GM23248 (cell line): ENCODE results near the gene DUSP15. TPM values are rescaled to one million over a fixed set of nuclear protein-coding genes. Genes with fewer than 3 reads are reported as not detected.

Source experiments
- DNase-seq: peaks from one replicate; pipeline ENCODE4 v3.0.0-alpha.2; 2015
- H2AFZ ChIP-seq: fragments of 200-600 bp; sonication (generic); 2 replicates; pipeline ENCODE4 v1.6.1; 2016; ENCODE audit warnings: antibody characterized with exemption
- H3F3A ChIP-seq: fragments of 200-600 bp; sonication (generic); 2 replicates; pipeline ENCODE4 v1.6.1; 2016; ENCODE audit warnings: mild to moderate bottlenecking, antibody characterized with exemption, mixed run types; ENCODE audit not compliant: insufficient read depth
- H3K27ac ChIP-seq: fragments of 200-600 bp; sonication (generic); 2 replicates; pipeline ENCODE4 v1.5.1; 2016; ENCODE audit warnings: mild to moderate bottlenecking
- H3K27me3 ChIP-seq: fragments of 200-600 bp; sonication (generic); replicated peaks from 2 replicates; pipeline ENCODE4 v1.6.1; 2016; ENCODE audit warnings: mild to moderate bottlenecking; ENCODE audit not compliant: insufficient read depth
- H3K36me3 ChIP-seq: fragments of 200-600 bp; sonication (generic); 2 replicates; pipeline ENCODE4 v1.6.1; 2016; ENCODE audit warnings: low read depth, mild to moderate bottlenecking
- H3K4me1 ChIP-seq: fragments of 200-600 bp; sonication (generic); 2 replicates; pipeline ENCODE4 v1.6.1; 2016; ENCODE audit warnings: mild to moderate bottlenecking; ENCODE audit not compliant: insufficient read depth
- H3K4me2 ChIP-seq: fragments of 200-600 bp; sonication (generic); one replicate; pipeline ENCODE4 v1.6.1; 2016; ENCODE audit warnings: mild to moderate bottlenecking; ENCODE audit not compliant: unreplicated experiment
- H3K4me3 ChIP-seq: fragments of 200-600 bp; sonication (generic); 2 replicates; pipeline ENCODE4 v1.5.1; 2016; ENCODE audit warnings: mild to moderate bottlenecking
- H3K79me2 ChIP-seq: fragments of 200-600 bp; sonication (generic); 2 replicates; pipeline ENCODE4 v1.6.1; 2016; ENCODE audit warnings: mild to moderate bottlenecking; ENCODE audit not compliant: insufficient read depth
- H3K9ac ChIP-seq: fragments of 200-600 bp; sonication (generic); 2 replicates; pipeline ENCODE4 v1.6.1; 2016; ENCODE audit warnings: mild to moderate bottlenecking
- H3K9me2 ChIP-seq: fragments of 200-600 bp; sonication (generic); 2 replicates; pipeline ENCODE4 v1.6.1; 2016; ENCODE audit warnings: mixed run types, mild to moderate bottlenecking, moderate library complexity; ENCODE audit not compliant: insufficient read depth
- H3K9me3 ChIP-seq: fragments of 200-600 bp; sonication (generic); one replicate; pipeline ENCODE4 v1.6.1; 2017; ENCODE audit warnings: low read depth
- H4K20me1 ChIP-seq: fragments of 200-600 bp; sonication (generic); 2 replicates; pipeline ENCODE4 v1.6.0; 2016; ENCODE audit not compliant: insufficient read depth
- EZH2 ChIP-seq: fragments of 200-600 bp; sonication (generic); IDR thresholded peaks from 2 replicates; pipeline ENCODE4 v1.6.1; 2018; ENCODE audit warnings: antibody characterized with exemption, mild to moderate bottlenecking; ENCODE audit not compliant: insufficient read depth, poor library complexity, severe bottlenecking
- EZH2phosphoT487 ChIP-seq: fragments of 200-600 bp; sonication (generic); IDR thresholded peaks from 2 replicates; pipeline ENCODE4 v1.6.1; 2018; ENCODE audit warnings: antibody characterized with exemption, moderate library complexity, mild to moderate bottlenecking, low read depth; ENCODE audit not compliant: insufficient read depth
- WGBS, 2 experiments: methylation state at CpG; one replicate each; pipeline ENCODE4 v1.1.6; 2015 to 2017; ENCODE audit warnings: low lambda C conversion rate in 2 of 2, low coverage in 1 of 2; ENCODE audit errors: missing lambda C conversion rate in 2 of 2; 5-methylcytosine and 5-hydroxymethylcytosine counted together
- in situ Hi-C: fragments of 300-500 bp; cut with MboI; formaldehyde crosslinking; loops from 2 replicates; pipeline ENCODE4 v1.15.0; 2020
- polyA plus RNA-seq: library from polyadenylated mRNA; unstranded; fragments of >200 nt; fragmentation: Nextera tagmentation; extraction: Ambion mirVana; gene quantifications from 2 replicates; pipeline ENCODE4 v1.2.1, GENCODE V29; 2016
- total RNA-seq: library from RNA; depleted of rRNA; stranded (reverse); fragments of >200 nt; shearing (Covaris generic); gene quantifications from 2 replicates; pipeline ENCODE4 v1.2.3, GENCODE V29; 2014

DUSP15 gene
- total and polyA plus RNA-seq, 2 experiments from 2014 or later: not detected

- WGBS, 2 experiments: 77 to 79% methylated on average over 9 of the region's 9 CpGs
- no peaks in the 10 kb centered on the region for H3K79me2 ChIP-seq
- H3K4me1 ChIP-seq: no peaks in the 10 kb centered on the region
- H3K27me3 ChIP-seq: peaks cover 13% of the 10 kb centered on the region
- no peak for TF ChIP-seq EZH2phosphoT487
- no peak for TF ChIP-seq EZH2
- H3K9ac ChIP-seq: no peak overlapping the region
- H4K20me1 ChIP-seq: no peaks in the 10 kb centered on the region
- H3K36me3 ChIP-seq: no peaks in the 10 kb centered on the region
- H3F3A ChIP-seq: no peaks in the 10 kb centered on the region
- H3K27ac ChIP-seq: no peak overlapping the region
- H3K9me3 ChIP-seq: no peaks in the 10 kb centered on the region
- in situ Hi-C loops: no loop called here
- no peak overlapping the region for H2AFZ ChIP-seq
- no peak overlapping the region for H3K4me3 ChIP-seq
- no peaks in the 10 kb centered on the region for H3K9me2 ChIP-seq
- H3K4me2 ChIP-seq: no peak overlapping the region
- DNase-seq: no peak
These were observed 25.7 kb upstream of the DUSP15 start for GRCh38 chr20:31896049-31896448.

GRCh38 chr20:31894980-31895675, 24.8 kb upstream of the DUSP15 start:
- Histone ChIP-seq H2AFZ (peak overlapping the region; percentile 42; the same call in 1 of the 2 replicates), H3K27me3 (peaks cover 13% of the 10 kb centered on the region), H3K4me1 (no peaks in the 10 kb centered on the region), H3K9me3 (no peaks in the 10 kb centered on the region), H3F3A (no peaks in the 10 kb centered on the region), H3K9ac (no peak overlapping the region), H3K27ac (no peak overlapping the region), H3K36me3 (no peaks in the 10 kb centered on the region), H3K79me2 (no peaks in the 10 kb centered on the region), H3K4me3 (no peak overlapping the region), H3K4me2 (no peak overlapping the region), H4K20me1 (no peaks in the 10 kb centered on the region), H3K9me2 (no peaks in the 10 kb centered on the region)
- TF ChIP-seq EZH2phosphoT487: no peak
- no peak for TF ChIP-seq EZH2
- 38 to 39% methylated on average over 8 of the region's 8 CpGs for WGBS, 2 experiments
- in situ Hi-C loops: no loop called here
- peak; percentile 66 for DNase-seq

GRCh38 chr20:31890646-31891045, 20.3 kb upstream of the DUSP15 start:
- no peak overlapping the region for H3K4me2 ChIP-seq
- H3F3A ChIP-seq: no peaks in the 10 kb centered on the region
- H3K79me2 ChIP-seq: no peaks in the 10 kb centered on the region
- peaks cover 15% of the 10 kb centered on the region for H3K27me3 ChIP-seq
- H3K27ac ChIP-seq: no peak overlapping the region
- H2AFZ ChIP-seq: no peak overlapping the region
- WGBS, 2 experiments: 24 to 26% methylated on average over 8 of the region's 8 CpGs
- no peaks in the 10 kb centered on the region for H3K36me3 ChIP-seq
- H3K9me3 ChIP-seq: no peaks in the 10 kb centered on the region
- no peak for DNase-seq
- in situ Hi-C loops: no loop called here
- H3K9me2 ChIP-seq: no peaks in the 10 kb centered on the region
- no peak overlapping the region for H3K9ac ChIP-seq
- no peaks in the 10 kb centered on the region for H3K4me1 ChIP-seq
- H4K20me1 ChIP-seq: no peaks in the 10 kb centered on the region
- no peak for TF ChIP-seq EZH2phosphoT487
- no peak for TF ChIP-seq EZH2
- H3K4me3 ChIP-seq: no peak overlapping the region

GRCh38 chr20:31883829-31884228, 13.5 kb upstream of the DUSP15 start:
- Histone ChIP-seq H3K4me2 (no peak overlapping the region), H3K79me2 (no peaks in the 10 kb centered on the region), H3K27ac (no peak overlapping the region), H3K9ac (no peak overlapping the region), H4K20me1 (no peaks in the 10 kb centered on the region), H3K4me1 (no peaks in the 10 kb centered on the region), H3K9me3 (no peaks in the 10 kb centered on the region), H3K27me3 (peaks cover 9% of the 10 kb centered on the region), H3F3A (no peaks in the 10 kb centered on the region), H3K36me3 (no peaks in the 10 kb centered on the region), H3K4me3 (no peak overlapping the region), H3K9me2 (no peaks in the 10 kb centered on the region), H2AFZ (no peak overlapping the region)
- TF ChIP-seq EZH2phosphoT487 (no peak), EZH2 (no peak)
- DNase-seq: no peak
- in situ Hi-C loops: no loop called here

- no peaks in the 10 kb centered on the region for H3K79me2 ChIP-seq
- no peak for TF ChIP-seq EZH2
- TF ChIP-seq EZH2phosphoT487: no peak
- DNase-seq: no peak
- no peak overlapping the region for H3K4me3 ChIP-seq
- H3K9ac ChIP-seq: no peak overlapping the region
- H3F3A ChIP-seq: no peaks in the 10 kb centered on the region
- no peak overlapping the region for H3K27ac ChIP-seq
- H3K9me3 ChIP-seq: no peaks in the 10 kb centered on the region
- no peak overlapping the region for H2AFZ ChIP-seq
- in situ Hi-C loops: no loop called here
- H4K20me1 ChIP-seq: no peaks in the 10 kb centered on the region
- H3K4me2 ChIP-seq: no peak overlapping the region
- peaks cover 9% of the 10 kb centered on the region for H3K27me3 ChIP-seq
- H3K9me2 ChIP-seq: no peaks in the 10 kb centered on the region
- 39 to 41% methylated on average over 5 of the region's 5 CpGs for WGBS, 2 experiments
- H3K36me3 ChIP-seq: no peaks in the 10 kb centered on the region
- H3K4me1 ChIP-seq: no peaks in the 10 kb centered on the region
These were observed 11.6 kb upstream of the DUSP15 start for GRCh38 chr20:31881945-31882344.
